Activated T-cell treated with anti-CD3 and anti-CD28 coated beads for 1 hour (primary cell): ENCODE results near the gene CRIP1.

Source experiments
- DNase-seq: peaks from one replicate; pipeline ENCODE4 v3.0.0-alpha.2; 2020; ENCODE audit warnings: low read depth

The CRIP1 gene

GRCh38 chr14:105533391-105533790 lies 46.7 kb downstream of the CRIP1 start:
- no peak for DNase-seq

DNA sequence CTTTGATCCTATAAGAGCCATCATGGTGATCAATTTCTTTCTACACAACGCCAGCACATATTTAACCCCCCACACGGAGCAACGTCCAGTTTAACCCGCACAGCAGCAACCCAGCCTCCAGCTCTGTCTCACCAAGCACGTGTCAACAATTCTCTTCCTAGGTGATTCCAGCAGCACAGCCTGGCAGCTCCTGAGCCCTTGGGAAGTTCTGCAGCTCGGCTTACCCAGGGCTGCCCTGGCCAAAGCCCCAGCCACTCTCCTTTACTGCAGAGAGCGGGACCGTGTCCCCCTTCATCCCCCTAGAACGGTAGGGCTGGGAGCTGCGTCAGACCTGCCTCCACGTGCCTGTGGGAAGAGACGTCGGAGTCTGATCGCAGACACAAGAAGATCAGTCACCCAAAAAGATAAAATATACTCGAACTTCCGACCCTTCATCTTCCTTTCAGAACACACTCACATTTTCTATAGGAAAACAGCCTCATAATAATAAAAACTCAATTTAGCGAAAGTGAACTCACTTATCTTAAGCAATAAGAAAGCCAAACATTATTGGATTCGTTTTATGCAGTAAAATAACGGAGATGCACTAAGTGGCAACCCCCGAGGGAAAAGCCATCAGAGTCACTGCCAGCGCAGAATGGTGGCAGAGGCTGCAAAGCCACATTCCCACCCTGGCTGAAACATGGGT lies 47.3 kb downstream of the CRIP1 start:
- no peak for DNase-seq

DNA sequence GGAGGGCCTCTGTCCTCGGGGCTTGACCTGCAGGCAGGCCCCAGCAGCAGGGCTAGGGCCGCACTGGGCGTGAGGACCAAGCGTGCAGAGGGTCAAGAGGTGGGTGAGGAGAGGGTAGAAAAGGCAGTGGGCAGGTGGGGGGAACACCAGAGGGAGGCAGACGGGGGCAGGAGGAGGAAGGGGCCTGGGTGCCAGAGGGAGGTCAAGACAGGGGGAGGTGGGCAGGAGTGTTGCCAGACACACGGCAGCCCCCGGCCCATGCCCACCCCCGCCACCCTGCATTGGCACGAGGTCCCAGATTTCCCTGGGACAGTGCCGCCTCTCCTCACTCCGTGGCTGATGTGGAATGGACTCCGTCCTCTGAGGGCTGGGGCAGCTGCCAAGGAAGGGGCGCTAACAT lies 47.9 kb downstream of the CRIP1 start:
- DNase-seq: no peak

DNA sequence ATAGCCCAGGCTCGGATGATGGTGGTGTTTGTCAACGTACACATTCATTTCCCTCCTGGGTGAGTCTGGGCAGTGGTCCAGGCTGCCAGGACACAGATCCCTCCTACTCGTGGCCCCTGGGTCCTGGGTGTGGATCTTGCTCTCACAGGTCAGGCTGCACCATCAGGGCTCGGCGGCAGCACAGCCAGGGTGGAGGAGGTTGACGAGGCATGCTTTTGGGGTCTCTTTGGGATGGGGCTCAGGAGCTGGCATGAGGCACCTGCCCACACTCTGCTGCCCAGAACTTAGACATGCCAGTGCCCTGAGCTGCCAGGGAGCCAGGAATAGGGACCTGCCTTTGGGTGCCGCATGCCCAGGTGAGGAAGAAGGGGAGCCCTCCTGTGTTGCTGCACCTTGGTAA lies 49.4 kb downstream of the CRIP1 start:
- DNase-seq: no peak

DNA sequence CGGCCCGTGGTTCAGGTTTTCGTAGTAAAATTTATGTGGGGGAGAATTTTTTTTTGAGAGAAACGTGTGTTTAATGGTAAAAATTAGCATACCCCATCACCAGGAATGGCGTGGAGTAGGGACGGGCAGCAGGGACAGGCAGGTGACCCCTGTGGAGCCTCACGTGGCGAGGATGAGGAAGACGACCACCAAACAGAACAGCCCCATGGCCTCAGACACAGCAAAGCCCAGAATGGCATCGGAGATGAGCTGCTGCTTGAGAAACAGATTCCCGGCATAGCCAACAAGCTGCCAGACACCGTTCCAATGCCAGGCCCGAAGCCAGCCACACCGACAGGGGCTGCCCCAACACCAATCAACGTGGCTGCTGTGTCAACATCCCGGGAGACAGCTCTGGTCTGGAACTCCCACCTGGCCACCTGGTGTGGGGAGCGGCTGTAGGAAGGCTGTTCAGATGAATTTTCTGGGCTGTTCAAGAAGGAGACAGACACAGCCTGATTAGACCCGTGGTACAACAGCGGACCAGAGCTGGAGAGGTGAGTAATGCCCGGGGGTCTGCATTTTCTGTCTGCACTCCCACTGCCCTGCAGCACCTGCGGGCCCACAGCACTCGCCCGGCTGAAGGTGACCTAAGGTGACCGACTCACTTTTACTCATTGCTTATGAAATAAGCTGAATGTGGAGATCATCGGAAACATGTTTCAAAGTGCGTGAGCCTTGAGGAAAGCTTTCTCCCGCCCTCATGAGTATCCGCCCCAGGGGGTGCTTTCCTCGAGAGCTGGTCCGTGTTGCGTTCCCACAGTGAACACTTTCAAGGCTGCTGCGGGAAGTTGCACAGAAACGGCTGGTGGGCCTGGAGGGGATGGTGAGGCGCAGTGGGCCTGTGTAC lies 50.2 kb downstream of the CRIP1 start:
- no peak for DNase-seq

- peak; percentile 74 for DNase-seq
Observed at GRCh38 chr14:105537580-105538474, 51.1 kb downstream of the CRIP1 start.
